ENCODE data around the gene DAP.

The DAP gene

DNA sequence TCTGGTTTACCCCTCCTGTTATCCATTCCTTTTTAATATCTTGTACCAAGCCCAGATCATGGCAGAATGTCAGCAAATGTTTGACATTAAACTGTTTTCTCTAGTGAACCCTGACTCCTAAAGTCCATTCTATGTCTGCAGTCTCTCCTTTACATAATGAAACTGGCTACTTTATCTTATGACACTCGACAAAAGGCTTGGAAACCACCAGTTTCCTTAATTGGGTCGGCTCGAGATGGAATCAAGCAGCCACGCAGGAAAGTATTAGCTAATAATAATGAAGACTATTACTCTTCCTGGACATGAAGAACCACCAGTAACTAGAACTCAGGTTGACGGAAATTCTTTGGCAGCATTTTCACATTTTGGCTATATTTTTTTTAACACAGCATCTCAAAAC is 17.5 kb downstream of the DAP start:
- H3K4me3 ChIP-seq (ENCODE audit: insufficient read length, low read depth) = no peak overlapping the region
- DNase-seq (ENCODE audit: low read depth, low spot score) = no peak
- peaks cover 2% of the 10 kb centered on the region for H3K4me1 ChIP-seq (ENCODE audit: insufficient read depth, insufficient read length)
- no peak overlapping the region for H3K9ac ChIP-seq (ENCODE audit: insufficient read length, low read depth)
- H3K36me3 ChIP-seq (ENCODE audit: insufficient read depth, insufficient read length, low read length) = peaks cover 56% of the 10 kb centered on the region
- peaks cover 8% of the 10 kb centered on the region; the same call in 1 of the 2 replicates for H3K9me3 ChIP-seq (ENCODE audit: insufficient read depth, low read length)
- TF ChIP-seq ZNF274 (IDR thresholded peaks at IDR 0.05; ENCODE audit: low read depth, low read length) = no peak
- TF ChIP-seq SUZ12 (IDR thresholded peaks at IDR 0.05; ENCODE audit: extremely low read depth, insufficient read depth, insufficient read length) = no peak
- no peaks in the 10 kb centered on the region for H3K27me3 ChIP-seq (ENCODE audit: insufficient read depth, insufficient read length)

GRCh38 chr5:10741661-10742060 is 19.4 kb downstream of the DAP start:
- Histone ChIP-seq H3K9ac (ENCODE audit: insufficient read length, low read depth) (no peak overlapping the region), H3K4me1 (ENCODE audit: insufficient read depth, insufficient read length) (peaks cover 2% of the 10 kb centered on the region), H3K36me3 (ENCODE audit: insufficient read depth, insufficient read length, low read length) (peaks cover 53% of the 10 kb centered on the region), H3K4me3 (ENCODE audit: insufficient read length, low read depth) (no peak overlapping the region), H3K9me3 (ENCODE audit: insufficient read depth, low read length) (peaks cover 8% of the 10 kb centered on the region; the same call in 1 of the 2 replicates), H3K27me3 (ENCODE audit: insufficient read depth, insufficient read length) (no peaks in the 10 kb centered on the region)
- DNase-seq (ENCODE audit: low read depth, low spot score) = no peak
- TF ChIP-seq SUZ12 (IDR thresholded peaks at IDR 0.05; ENCODE audit: extremely low read depth, insufficient read depth, insufficient read length) = no peak

GRCh38 chr5:10740384-10740783 is 20.6 kb downstream of the DAP start:
- H3K36me3 ChIP-seq (ENCODE audit: insufficient read depth, insufficient read length, low read length) = peaks cover 56% of the 10 kb centered on the region
- DNase-seq (ENCODE audit: low read depth, low spot score) = no peak
- H3K4me1 ChIP-seq (ENCODE audit: insufficient read depth, insufficient read length) = peaks cover 2% of the 10 kb centered on the region
- no peak overlapping the region for H3K9ac ChIP-seq (ENCODE audit: insufficient read length, low read depth)
- TF ChIP-seq SUZ12 (IDR thresholded peaks at IDR 0.05; ENCODE audit: extremely low read depth, insufficient read depth, insufficient read length) = no peak
- TF ChIP-seq YY1 (IDR thresholded peaks at IDR 0.05; ENCODE audit: insufficient read depth, insufficient read length) = no peak
- TF ChIP-seq ZNF274 (IDR thresholded peaks at IDR 0.05; ENCODE audit: low read depth, low read length) = no peak
- peaks cover 8% of the 10 kb centered on the region; the same call in 1 of the 2 replicates for H3K9me3 ChIP-seq (ENCODE audit: insufficient read depth, low read length)
- H3K4me3 ChIP-seq (ENCODE audit: insufficient read length, low read depth) = no peak overlapping the region
- H3K27me3 ChIP-seq (ENCODE audit: insufficient read depth, insufficient read length) = no peaks in the 10 kb centered on the region

GRCh38 chr5:10737880-10738279 is 23.2 kb downstream of the DAP start:
- Histone ChIP-seq H3K4me3 (ENCODE audit: insufficient read length, low read depth) (no peak overlapping the region), H3K9ac (ENCODE audit: insufficient read length, low read depth) (no peak overlapping the region), H3K27me3 (ENCODE audit: insufficient read depth, insufficient read length) (no peaks in the 10 kb centered on the region), H3K36me3 (ENCODE audit: insufficient read depth, insufficient read length, low read length) (peaks cover 39% of the 10 kb centered on the region), H3K9me3 (ENCODE audit: insufficient read depth, low read length) (peaks cover 4% of the 10 kb centered on the region; the same call in 1 of the 2 replicates), H3K4me1 (ENCODE audit: insufficient read depth, insufficient read length) (no peaks in the 10 kb centered on the region)
- no peak for TF ChIP-seq YY1 (IDR thresholded peaks at IDR 0.05; ENCODE audit: insufficient read depth, insufficient read length)
- TF ChIP-seq SUZ12 (IDR thresholded peaks at IDR 0.05; ENCODE audit: extremely low read depth, insufficient read depth, insufficient read length) = no peak
- TF ChIP-seq ZNF274 (IDR thresholded peaks at IDR 0.05; ENCODE audit: low read depth, low read length) = no peak
- no peak for DNase-seq (ENCODE audit: low read depth, low spot score)

DNA sequence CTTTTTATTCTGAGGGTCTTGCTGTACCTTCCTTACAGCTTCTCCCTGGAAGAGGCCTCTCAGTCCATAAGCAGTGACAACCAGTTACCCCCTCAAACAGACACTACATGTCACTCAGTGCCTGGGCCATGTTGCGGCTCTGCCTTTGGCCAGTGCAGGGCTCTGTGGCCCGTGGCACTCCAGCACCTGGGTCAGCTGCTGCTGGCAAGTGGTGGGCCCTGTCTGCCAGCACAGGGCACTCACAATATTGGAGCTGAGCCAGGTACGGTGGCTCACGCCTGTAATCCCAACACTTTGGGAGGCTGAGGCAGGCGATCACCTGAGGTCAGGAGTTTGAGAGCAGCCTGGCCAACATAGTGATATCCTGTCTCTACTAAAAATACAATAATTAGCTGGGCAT is 24.2 kb downstream of the DAP start:
- Histone ChIP-seq H3K27me3 (ENCODE audit: insufficient read depth, insufficient read length) (no peaks in the 10 kb centered on the region), H3K36me3 (ENCODE audit: insufficient read depth, insufficient read length, low read length) (peaks cover 44% of the 10 kb centered on the region), H3K4me3 (ENCODE audit: insufficient read length, low read depth) (no peak overlapping the region), H3K4me1 (ENCODE audit: insufficient read depth, insufficient read length) (no peaks in the 10 kb centered on the region), H3K9ac (ENCODE audit: insufficient read length, low read depth) (no peak overlapping the region), H3K9me3 (ENCODE audit: insufficient read depth, low read length) (no peaks in the 10 kb centered on the region; the same call in 1 of the 2 replicates)
- TF ChIP-seq ZNF274 (IDR thresholded peaks at IDR 0.05; ENCODE audit: low read depth, low read length) (no peak), YY1 (IDR thresholded peaks at IDR 0.05; ENCODE audit: insufficient read depth, insufficient read length) (no peak), SUZ12 (IDR thresholded peaks at IDR 0.05; ENCODE audit: extremely low read depth, insufficient read depth, insufficient read length) (no peak)
- DNase-seq (ENCODE audit: low read depth, low spot score) = no peak

- Histone ChIP-seq H3K9ac (ENCODE audit: insufficient read length, low read depth) (no peak overlapping the region), H3K36me3 (ENCODE audit: insufficient read depth, insufficient read length, low read length) (peaks cover 46% of the 10 kb centered on the region), H3K4me1 (ENCODE audit: insufficient read depth, insufficient read length) (no peaks in the 10 kb centered on the region), H3K4me3 (ENCODE audit: insufficient read length, low read depth) (no peak overlapping the region), H3K27me3 (ENCODE audit: insufficient read depth, insufficient read length) (no peaks in the 10 kb centered on the region), H3K9me3 (ENCODE audit: insufficient read depth, low read length) (no peaks in the 10 kb centered on the region; the same call in 1 of the 2 replicates)
- no peak for TF ChIP-seq SUZ12 (IDR thresholded peaks at IDR 0.05; ENCODE audit: extremely low read depth, insufficient read depth, insufficient read length)
- no peak for TF ChIP-seq ZNF274 (IDR thresholded peaks at IDR 0.05; ENCODE audit: low read depth, low read length)
- TF ChIP-seq YY1 (IDR thresholded peaks at IDR 0.05; ENCODE audit: insufficient read depth, insufficient read length) = no peak
- no peak for DNase-seq (ENCODE audit: low read depth, low spot score)
Observed at GRCh38 chr5:10736354-10736753, 24.7 kb downstream of the DAP start.

GRCh38 chr5:10735569-10736276 is 25.3 kb downstream of the DAP start:
- TF ChIP-seq SUZ12 (IDR thresholded peaks at IDR 0.05; ENCODE audit: extremely low read depth, insufficient read depth, insufficient read length) = no peak
- no peak for TF ChIP-seq ZNF274 (IDR thresholded peaks at IDR 0.05; ENCODE audit: low read depth, low read length)
- TF ChIP-seq YY1 (IDR thresholded peaks at IDR 0.05; ENCODE audit: insufficient read depth, insufficient read length) = no peak
- Histone ChIP-seq H3K9me3 (ENCODE audit: insufficient read depth, low read length) (no peaks in the 10 kb centered on the region; the same call in 1 of the 2 replicates), H3K4me1 (ENCODE audit: insufficient read depth, insufficient read length) (no peaks in the 10 kb centered on the region), H3K27me3 (ENCODE audit: insufficient read depth, insufficient read length) (no peaks in the 10 kb centered on the region), H3K9ac (ENCODE audit: insufficient read length, low read depth) (no peak overlapping the region), H3K36me3 (ENCODE audit: insufficient read depth, insufficient read length, low read length) (peaks cover 45% of the 10 kb centered on the region), H3K4me3 (ENCODE audit: insufficient read length, low read depth) (no peak overlapping the region)
- no peak for DNase-seq (ENCODE audit: low read depth, low spot score)

Measured in NT2/D1 (cell line).